HG02938 (cell line): ENCODE results near the gene B3GALT4.
"Not testable (repeated sequence)": the region's sequence is repeated elsewhere in the genome, so short reads cannot be mapped to it uniquely, and the experiment has no call there.

ENCODE experiments used
- ATAC-seq: cut with Tn5 transposase; IDR thresholded peaks from one replicate; pipeline ENCODE4 v1.9.1; 2021; ENCODE audit warnings: mild to moderate bottlenecking, moderate library complexity; ENCODE audit not compliant: unreplicated experiment

B3GALT4 gene

DNA sequence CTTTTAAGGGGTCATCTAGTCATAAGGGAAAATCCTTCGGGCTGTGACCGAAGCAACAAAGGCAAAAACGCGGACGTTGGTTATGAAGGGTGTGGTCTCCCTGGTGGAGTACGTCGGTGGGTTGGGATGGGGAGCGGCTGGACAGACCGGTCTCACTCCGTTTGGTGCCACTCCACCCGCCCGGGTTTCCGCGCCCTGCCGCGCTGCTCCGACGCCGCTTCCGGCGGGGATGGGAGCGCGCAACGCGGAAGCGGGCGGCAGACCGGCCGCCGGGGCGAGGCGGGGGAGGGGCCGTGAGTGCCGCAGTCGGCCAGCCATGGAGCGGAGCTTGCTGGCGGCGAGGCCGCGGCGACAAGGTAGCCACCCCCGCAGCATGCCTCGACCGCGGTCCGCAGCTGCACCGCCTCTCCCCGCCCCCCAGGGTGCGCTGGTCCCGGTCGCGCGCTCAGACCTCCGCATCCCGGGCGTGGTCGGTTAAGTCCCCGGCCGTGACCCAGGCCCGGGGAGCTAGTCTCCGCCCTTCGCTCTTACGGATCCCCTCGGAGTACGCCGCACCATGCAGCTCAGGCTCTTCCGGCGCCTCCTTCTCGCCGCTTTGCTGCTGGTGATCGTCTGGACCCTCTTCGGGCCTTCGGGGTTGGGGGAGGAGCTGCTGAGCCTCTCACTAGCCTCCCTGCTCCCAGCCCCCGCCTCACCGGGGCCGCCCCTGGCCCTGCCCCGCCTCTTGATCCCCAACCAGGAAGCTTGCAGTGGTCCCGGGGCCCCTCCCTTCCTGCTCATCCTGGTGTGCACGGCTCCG, at the start of gene B3GALT4:
Gene B3GALT4 (plus strand): TSS at position 260 of the 799 bp plus-strand sequence. CDS start 297 bp downstream, at position 557.
- ATAC-seq: peak; percentile 37

DNA sequence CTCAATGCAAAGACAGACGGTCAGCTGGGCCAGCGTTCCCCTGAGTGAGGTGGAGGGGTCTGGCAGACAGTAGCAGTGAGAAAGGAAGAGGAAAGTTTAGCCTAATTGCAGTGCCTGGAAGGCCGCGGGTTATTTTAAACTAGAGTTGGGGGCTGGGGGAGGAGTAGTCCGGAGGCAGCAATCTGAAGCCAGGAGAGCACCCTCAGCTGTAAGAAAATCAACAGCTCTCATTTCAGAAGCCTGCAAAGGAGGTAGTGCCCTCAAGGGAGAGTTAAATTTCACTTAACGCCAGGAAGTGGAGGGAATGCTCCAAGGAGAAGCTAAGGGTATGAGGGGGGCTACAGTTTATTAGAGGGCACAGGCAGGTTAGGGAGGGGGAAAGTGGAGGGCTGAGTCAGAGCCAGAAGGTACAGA, 41.7 kb upstream of the B3GALT4 start:
- no peak for ATAC-seq

- ATAC-seq: no peak
Observed at GRCh38 chr6:33236328-33236727, 40.6 kb upstream of the B3GALT4 start.

- no peak for ATAC-seq
Observed at GRCh38 chr6:33236852-33237251, 40.1 kb upstream of the B3GALT4 start.

GRCh38 chr6:33237741-33238140, 39.2 kb upstream of the B3GALT4 start:
- ATAC-seq: no peak

DNA sequence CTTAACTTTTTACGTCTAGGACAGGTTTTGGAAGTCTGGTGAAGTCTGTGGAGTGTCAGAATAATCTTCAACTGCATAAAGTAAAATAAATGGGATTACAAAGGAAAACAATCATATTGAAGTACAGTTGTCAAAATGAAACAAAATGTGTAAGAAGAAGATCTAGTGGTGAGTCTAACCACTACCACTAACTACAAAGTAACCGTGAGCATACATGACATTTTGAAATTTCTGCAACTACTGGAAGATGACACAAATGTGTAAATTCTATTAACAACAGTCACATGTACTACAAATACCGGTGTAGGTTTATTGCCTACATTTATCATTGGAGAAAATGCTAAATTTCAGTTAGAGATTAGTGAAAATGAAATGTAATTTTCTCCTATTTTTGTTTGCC, 35.0 kb upstream of the B3GALT4 start:
- no peak for ATAC-seq

- ATAC-seq: no peak
Observed at GRCh38 chr6:33243476-33243875, 33.4 kb upstream of the B3GALT4 start.

GRCh38 chr6:33247977-33248642, 28.8 kb upstream of the B3GALT4 start:
- ATAC-seq: peak; percentile 38

- ATAC-seq: peak; percentile 1
Observed at GRCh38 chr6:33248643-33248931, 28.3 kb upstream of the B3GALT4 start.

- peak; percentile 92 for ATAC-seq
Observed at GRCh38 chr6:33248932-33249731, 27.8 kb upstream of the B3GALT4 start.

DNA sequence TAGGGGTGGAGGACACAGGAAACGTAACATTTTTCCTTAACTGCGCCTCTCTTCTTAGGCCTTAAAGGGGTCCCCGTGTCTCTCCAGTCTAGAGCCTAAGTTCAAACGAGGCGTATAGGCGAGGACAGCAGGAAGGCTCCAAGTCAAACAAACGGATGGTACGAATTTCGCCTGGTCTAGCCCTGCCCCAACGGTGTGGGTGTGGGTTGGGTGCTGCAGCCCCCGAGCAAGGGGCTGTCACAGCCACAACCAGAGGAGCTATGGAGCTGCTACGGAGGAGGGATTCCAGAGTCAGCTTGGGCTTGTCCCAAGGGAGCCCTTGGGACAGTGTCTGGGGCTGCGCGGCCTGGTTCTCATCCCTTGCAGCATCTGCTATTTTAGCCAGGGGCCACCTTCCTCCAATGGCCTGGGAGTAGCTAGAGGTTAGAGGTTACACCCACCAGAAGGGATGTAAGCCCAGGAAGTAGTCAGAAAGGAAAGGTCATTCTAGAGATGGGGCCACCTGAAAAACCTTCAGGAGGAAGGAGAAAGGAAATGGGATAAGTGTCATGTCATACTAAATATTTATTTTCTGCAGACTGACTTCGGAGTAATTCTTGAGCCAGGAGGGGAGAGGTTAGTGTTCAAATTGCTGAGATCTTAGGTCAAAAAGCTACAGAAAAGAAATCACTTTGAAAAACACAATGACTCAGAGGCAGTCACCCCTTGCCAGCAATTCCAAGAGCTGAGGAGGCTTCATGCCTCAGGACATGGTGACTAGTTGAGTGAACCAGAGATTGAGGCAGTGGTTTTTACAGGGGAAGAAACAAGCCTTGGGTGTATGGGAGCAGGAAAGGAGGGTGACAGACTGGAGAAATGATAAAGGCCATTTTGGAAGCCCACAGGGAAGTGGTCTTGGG, 26.9 kb upstream of the B3GALT4 start:
- ATAC-seq: no peak

DNA sequence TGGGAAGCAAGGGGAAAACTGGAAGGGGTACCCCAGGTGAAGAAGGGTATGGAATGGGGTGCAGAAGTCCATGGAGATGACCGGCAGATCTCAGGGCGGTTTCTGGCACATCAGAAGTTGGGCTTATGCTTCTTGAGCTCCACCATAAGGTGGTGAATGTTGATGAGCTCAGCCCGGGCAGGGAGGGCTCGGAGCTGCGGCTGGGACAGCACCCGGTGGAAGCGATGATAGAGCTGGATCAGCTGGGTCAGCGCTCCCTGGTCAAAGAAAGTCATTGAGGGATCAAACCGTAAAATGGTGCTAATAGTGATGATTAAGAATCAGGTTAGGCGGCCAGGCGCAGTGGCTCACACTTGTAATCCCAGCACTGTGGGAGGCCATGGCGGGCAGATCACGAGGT, 26.2 kb upstream of the B3GALT4 start:
- ATAC-seq: no peak

GRCh38 chr6:33251395-33252012, 25.4 kb upstream of the B3GALT4 start:
- no peak for ATAC-seq

- no peak for ATAC-seq
Observed at GRCh38 chr6:33252759-33253158, 24.2 kb upstream of the B3GALT4 start.

GRCh38 chr6:33254591-33254990, 22.3 kb upstream of the B3GALT4 start:
- no peak for ATAC-seq

DNA sequence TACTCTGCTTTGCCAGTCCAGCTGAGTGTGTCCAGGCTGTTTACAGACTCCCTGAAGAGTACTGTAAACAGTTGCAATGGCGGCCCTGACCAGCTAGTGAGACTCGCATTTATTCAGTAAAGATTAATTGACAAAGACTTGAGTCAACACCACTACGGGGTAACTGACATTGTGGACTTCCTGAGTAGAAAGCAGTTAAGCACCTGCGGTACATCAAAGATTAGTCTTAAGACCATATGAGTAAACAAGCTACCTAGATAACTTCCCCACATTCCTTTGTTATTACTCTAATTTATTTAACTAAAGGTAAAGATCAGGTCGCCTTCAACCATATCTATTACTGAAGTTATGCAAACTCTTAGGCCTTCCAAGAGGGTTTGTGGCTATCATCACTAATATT, 17.9 kb upstream of the B3GALT4 start:
- ATAC-seq: no peak

DNA sequence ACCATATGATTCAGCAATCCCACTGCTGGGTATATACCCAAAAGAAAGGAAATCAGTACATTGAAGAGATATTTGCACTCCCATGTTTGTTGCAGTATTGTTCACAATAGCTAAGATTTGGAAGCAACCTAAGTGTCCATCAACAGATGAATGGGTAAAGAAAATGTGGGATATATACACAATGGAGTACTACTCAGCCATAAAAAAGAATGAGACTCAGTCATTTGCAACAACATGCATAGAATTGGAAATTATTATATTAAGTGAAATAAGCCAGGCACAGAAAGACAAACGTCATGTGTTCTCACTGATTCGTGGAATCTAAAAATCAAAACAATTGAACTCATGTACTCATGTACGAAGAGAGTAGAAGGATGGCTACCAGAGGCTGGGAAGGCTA, 14.4 kb upstream of the B3GALT4 start:
- not testable (repeated sequence) for ATAC-seq

DNA sequence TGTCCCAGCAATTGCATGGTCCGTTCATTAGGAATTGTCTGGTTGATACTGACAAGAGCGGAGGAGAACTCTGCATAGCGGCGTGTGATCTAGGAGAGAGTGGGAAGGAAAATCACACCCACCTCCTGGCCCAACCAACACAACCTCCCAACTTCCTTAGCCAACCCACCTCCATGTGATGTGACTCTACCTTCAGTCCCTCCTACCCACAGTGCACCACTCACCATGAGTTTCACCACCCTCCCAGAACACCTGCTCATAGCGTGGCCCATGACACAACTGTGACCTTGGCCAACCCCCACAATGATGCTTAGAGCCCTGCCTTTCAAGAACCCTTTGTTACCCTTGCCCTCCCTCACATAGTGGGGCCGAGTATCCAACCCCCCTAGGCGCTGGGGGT, 12.9 kb upstream of the B3GALT4 start:
- ATAC-seq: no peak

GRCh38 chr6:33271117-33271467, 5.8 kb upstream of the B3GALT4 start:
- no peak for ATAC-seq

- ATAC-seq: peak; percentile 73
Observed at GRCh38 chr6:33271468-33272274, 5.3 kb upstream of the B3GALT4 start, which contains the start of the genes RPS18 and VPS52. Gene RPS18, plus strand, starts transcription at chr6:33272075. Its CDS starts 45 bp downstream, at chr6:33272120. Gene VPS52, minus strand, starts transcription at chr6:33271876. Its CDS starts 201 bp downstream, at chr6:33271675.
